Ureter (tissue), 1 donor: ENCODE measurements around the gene NAA15. TPM values are rescaled to one million over a fixed set of nuclear protein-coding genes. Genes with fewer than 3 reads are reported as not detected.
"Not testable (repeated sequence)": the region's sequence is repeated elsewhere in the genome, so short reads cannot be mapped to it uniquely, and the experiment has no call there.

Source experiments
- DNase-seq: peaks from one replicate; pipeline ENCODE4 v3.0.0-alpha.2; 2020; ENCODE audit warnings: low spot score
- total RNA-seq: library from RNA; stranded (reverse); gene quantifications from one replicate; pipeline ENCODE4 v1.2.4, GENCODE V29; 2023
- donor health status: DM: yes; HTN: yes; CAD: no.

Gene NAA15
- total RNA-seq, 1 donor from 2014 or later: 59.0 TPM

GRCh38 chr4:139361301-139361700 lies 60.0 kb downstream of the NAA15 start:
- DNase-seq: no peak

- DNase-seq: no peak
Measured at GRCh38 chr4:139367421-139368090, 66.3 kb downstream of the NAA15 start.

GRCh38 chr4:139368998-139369397 lies 67.7 kb downstream of the NAA15 start:
- DNase-seq: no peak

- no peak for DNase-seq
Measured at GRCh38 chr4:139374251-139374650, 72.9 kb downstream of the NAA15 start.

GRCh38 chr4:139386421-139386820 lies 85.1 kb downstream of the NAA15 start:
- no peak for DNase-seq

GRCh38 chr4:139389102-139389501 lies 87.8 kb downstream of the NAA15 start:
- DNase-seq: no peak

- DNase-seq: no peak
Measured at GRCh38 chr4:139389991-139390390, 88.7 kb downstream of the NAA15 start.

GRCh38 chr4:139391731-139392130 lies 90.4 kb downstream of the NAA15 start:
- DNase-seq: no peak

- no peak for DNase-seq
Measured at GRCh38 chr4:139392797-139393196, 91.5 kb downstream of the NAA15 start.

GRCh38 chr4:139401368-139401767 lies 100.1 kb downstream of the NAA15 start:
- no peak for DNase-seq

GRCh38 chr4:139402436-139402835 lies 101.1 kb downstream of the NAA15 start:
- no peak for DNase-seq

- no peak for DNase-seq
Measured at GRCh38 chr4:139403462-139403861, 102.2 kb downstream of the NAA15 start.

GRCh38 chr4:139410312-139410711 lies 109.0 kb downstream of the NAA15 start:
- no peak for DNase-seq

- not testable (repeated sequence) for DNase-seq
Measured at GRCh38 chr4:139414671-139415210, 113.4 kb downstream of the NAA15 start.

GRCh38 chr4:139416073-139416673 lies 114.9 kb downstream of the NAA15 start:
- DNase-seq: no peak

- peak; percentile 53 for DNase-seq
Measured at GRCh38 chr4:139419388-139419914, 118.1 kb downstream of the NAA15 start.

GRCh38 chr4:139420652-139421051 lies 119.3 kb downstream of the NAA15 start:
- DNase-seq: no peak

GRCh38 chr4:139436122-139436521 lies 134.8 kb downstream of the NAA15 start:
- DNase-seq: no peak

GRCh38 chr4:139438141-139438540 lies 136.8 kb downstream of the NAA15 start:
- no peak for DNase-seq

- DNase-seq: no peak
Measured at GRCh38 chr4:139441029-139441428, 139.7 kb downstream of the NAA15 start.

GRCh38 chr4:139443661-139444060 lies 142.4 kb downstream of the NAA15 start:
- DNase-seq: no peak

- DNase-seq: not testable (repeated sequence)
Measured at GRCh38 chr4:139444881-139445280, 143.6 kb downstream of the NAA15 start.

GRCh38 chr4:139447078-139447477 lies 145.8 kb downstream of the NAA15 start:
- not testable (repeated sequence) for DNase-seq
